Thyroid gland (tissue), 4 donors: Measurements from ENCODE around the gene MEIS1.

ENCODE experiments used
- CTCF ChIP-seq, 6 experiments: fragments of 200-600 bp in 3 of 6; fragments of 450-650 bp in 3 of 6; sonication (generic) in 3 of 6; IDR thresholded peaks; one replicate each; pipeline ENCODE4 v1.5.1; 2016 to 2019; ENCODE audit warnings: antibody characterized with exemption in 6 of 6, mild to moderate bottlenecking in 2 of 6, inconsistent platforms in 1 of 6, moderate library complexity in 1 of 6
- POLR2A ChIP-seq, 2 donors: fragments of 450-650 bp; IDR thresholded peaks; one replicate each; pipeline ENCODE4 v1.6.1; 2017; ENCODE audit warnings: antibody characterized with exemption in 2 of 2, mild to moderate bottlenecking in 2 of 2, moderate library complexity in 1 of 2

GRCh38 chr2:66565291-66565690, 130.4 kb downstream of the MEIS1 start:
- no peak for TF ChIP-seq CTCF (IDR thresholded peaks at IDR 0.05)
- no peak for TF ChIP-seq POLR2A (IDR thresholded peaks at IDR 0.05)
